DOHH2 (cell line): ENCODE measurements around the gene JARID2.

Experiments used
- H3F3A ChIP-seq: fragments of 200-600 bp; sonication (generic), shearing (Covaris generic); 2 replicates; pipeline ENCODE4 v1.6.0; 2016; ENCODE audit warnings: antibody characterized with exemption, mild to moderate bottlenecking; ENCODE audit not compliant: control insufficient read depth, insufficient read depth
- H3K27ac ChIP-seq: fragments of 200-600 bp; sonication (generic); 2 replicates; pipeline ENCODE4 v1.5.1; 2014; ENCODE audit warnings: low read depth, mild to moderate bottlenecking, low read length, moderate library complexity
- H3K27me3 ChIP-seq: fragments of 200-600 bp; sonication (generic); 2 replicates; pipeline ENCODE4 v1.6.1; 2014; ENCODE audit warnings: mild to moderate bottlenecking, low read length, mixed read lengths; ENCODE audit not compliant: control insufficient read depth
- H3K36me3 ChIP-seq: fragments of 200-600 bp; sonication (generic); 2 replicates; pipeline ENCODE4 v1.6.1; 2014; ENCODE audit warnings: mild to moderate bottlenecking, low read length, moderate library complexity, mixed read lengths; ENCODE audit not compliant: control insufficient read depth
- H3K4me1 ChIP-seq: fragments of 200-600 bp; sonication (generic); 2 replicates; pipeline ENCODE4 v1.6.1; 2014; ENCODE audit warnings: mild to moderate bottlenecking, low read length, mixed read lengths; ENCODE audit not compliant: control insufficient read depth
- H3K4me2 ChIP-seq: fragments of 200-600 bp; sonication (generic); 2 replicates; pipeline ENCODE4 v1.6.0; 2014; ENCODE audit warnings: mild to moderate bottlenecking, low read length, moderate library complexity
- H3K4me3 ChIP-seq: fragments of 200-600 bp; sonication (generic); 2 replicates; pipeline ENCODE4 v1.5.1; 2014; ENCODE audit warnings: mild to moderate bottlenecking, low read length, mixed read lengths
- H3K79me2 ChIP-seq: fragments of 200-600 bp; sonication (generic); 2 replicates; pipeline ENCODE4 v1.6.1; 2014; ENCODE audit warnings: mild to moderate bottlenecking, low read length, mixed read lengths; ENCODE audit not compliant: control insufficient read depth
- H3K9me2 ChIP-seq: fragments of 200-600 bp; sonication (generic); replicated peaks from 2 replicates; pipeline ENCODE4 v1.6.1; 2014; ENCODE audit warnings: mild to moderate bottlenecking, low read length, mixed read lengths; ENCODE audit not compliant: control insufficient read depth
- H3K9me3 ChIP-seq: fragments of 200-600 bp; sonication (generic); 2 replicates; pipeline ENCODE4 v1.6.1; 2014; ENCODE audit warnings: antibody characterized with exemption, low read length, mixed read lengths; ENCODE audit not compliant: control insufficient read depth, insufficient read depth
- H4K20me1 ChIP-seq: fragments of 200-600 bp; sonication (generic); 2 replicates; pipeline ENCODE4 v1.6.0; 2014; ENCODE audit warnings: low read depth, mild to moderate bottlenecking, antibody characterized with exemption, low read length, moderate library complexity; ENCODE audit not compliant: control insufficient read depth, insufficient read depth
- CTCF ChIP-seq: fragments of 200-600 bp; sonication (generic); IDR thresholded peaks from one replicate; pipeline ENCODE4 v1.5.1; 2014; ENCODE audit warnings: antibody characterized with exemption, mild to moderate bottlenecking, low read depth, low read length; ENCODE audit not compliant: poor library complexity, severe bottlenecking
- EZH2phosphoT487 ChIP-seq: fragments of 200-600 bp; sonication (generic); IDR thresholded peaks from 2 replicates; pipeline ENCODE4 v1.6.1; 2017; ENCODE audit warnings: borderline replicate concordance, mild to moderate bottlenecking, antibody characterized with exemption, low read length, moderate library complexity, mixed read lengths

The JARID2 gene

DNA sequence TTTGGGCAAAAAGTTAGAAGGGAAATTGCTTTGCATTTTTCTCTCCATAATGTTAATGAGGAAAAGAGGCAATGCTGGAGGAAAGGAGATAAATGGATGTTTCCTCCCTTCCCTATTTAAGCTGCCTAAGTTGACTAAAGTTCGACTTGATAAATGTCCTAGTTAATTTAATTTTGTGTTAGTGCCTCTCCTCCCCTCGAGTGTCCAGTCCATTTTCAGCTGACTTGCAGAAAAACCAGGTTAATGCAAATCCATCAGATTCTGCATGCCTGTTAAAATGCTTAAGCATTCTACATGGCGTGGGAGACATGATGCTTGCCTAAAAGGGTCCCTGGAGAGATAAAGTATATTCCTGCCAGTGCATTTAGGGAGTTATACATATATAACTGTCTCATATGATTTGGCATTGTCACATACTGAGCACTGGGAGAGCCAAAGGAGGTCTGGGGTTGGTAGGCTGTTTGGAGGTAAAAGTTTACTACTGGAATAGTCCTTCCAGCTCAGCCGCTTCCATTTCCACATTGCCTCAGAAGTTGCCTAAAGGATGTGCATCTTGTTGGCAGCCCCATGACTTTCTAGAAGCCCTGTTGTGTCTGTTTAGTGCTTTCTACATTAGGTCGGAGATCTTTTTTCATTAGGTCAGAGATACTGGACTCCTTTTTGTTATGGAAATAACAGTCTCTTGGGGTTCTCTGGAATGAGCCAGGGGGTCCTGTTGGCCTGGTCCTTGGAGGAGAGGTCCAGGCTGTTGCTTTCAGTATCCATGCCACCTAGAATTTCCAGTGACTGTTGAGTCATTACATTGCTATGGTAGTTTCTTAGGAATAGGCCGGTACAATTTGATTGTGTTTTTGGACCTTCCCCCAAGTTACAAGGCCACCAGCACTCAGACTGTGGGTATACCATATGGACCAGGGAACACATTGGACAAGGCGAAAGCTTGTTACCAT is 30.4 kb downstream of the JARID2 start:
- H3K4me2 ChIP-seq = no peak overlapping the region
- H3K27ac ChIP-seq = no peak overlapping the region
- no peaks in the 10 kb centered on the region for H3F3A ChIP-seq
- no peaks in the 10 kb centered on the region for H3K9me3 ChIP-seq
- H3K36me3 ChIP-seq = no peaks in the 10 kb centered on the region
- no peaks in the 10 kb centered on the region for H3K9me2 ChIP-seq
- H4K20me1 ChIP-seq = peaks cover 8% of the 10 kb centered on the region
- peaks cover 11% of the 10 kb centered on the region for H3K4me1 ChIP-seq
- H3K4me3 ChIP-seq = no peak overlapping the region
- H3K79me2 ChIP-seq = peaks cover 54% of the 10 kb centered on the region
- TF ChIP-seq EZH2phosphoT487 (no peak), CTCF (no peak)
- no peaks in the 10 kb centered on the region for H3K27me3 ChIP-seq

- no peak overlapping the region for H3K4me3 ChIP-seq
- no peaks in the 10 kb centered on the region for H3K36me3 ChIP-seq
- H3K9me3 ChIP-seq = no peaks in the 10 kb centered on the region
- peaks cover 11% of the 10 kb centered on the region for H4K20me1 ChIP-seq
- H3K27me3 ChIP-seq = no peaks in the 10 kb centered on the region
- no peak overlapping the region for H3K4me2 ChIP-seq
- TF ChIP-seq EZH2phosphoT487 (no peak), CTCF (no peak)
- peaks cover 54% of the 10 kb centered on the region for H3K79me2 ChIP-seq
- no peak overlapping the region for H3K27ac ChIP-seq
- H3K4me1 ChIP-seq = peaks cover 20% of the 10 kb centered on the region
- H3F3A ChIP-seq = no peaks in the 10 kb centered on the region
- H3K9me2 ChIP-seq = no peaks in the 10 kb centered on the region
Measured at GRCh38 chr6:15279047-15279661, 33.3 kb downstream of the JARID2 start.

DNA sequence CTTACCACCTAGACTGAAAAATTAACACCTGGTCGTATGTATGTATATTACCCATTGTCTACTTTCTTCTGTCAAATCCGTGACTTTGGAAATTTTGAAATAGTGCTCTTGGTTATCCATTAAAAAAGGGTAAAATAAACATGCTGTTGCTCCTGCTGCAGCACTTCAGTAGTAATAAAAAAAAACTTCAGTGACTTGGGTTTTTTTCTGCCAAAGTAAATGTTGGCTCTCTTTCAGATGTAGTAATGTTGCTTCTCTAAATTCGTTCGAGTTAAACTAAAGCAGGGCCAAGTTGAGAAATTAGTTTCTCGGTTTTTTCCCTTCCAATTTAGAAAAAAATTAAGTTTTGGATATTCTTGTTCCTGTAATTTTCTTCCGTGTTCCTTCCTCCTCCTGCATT is 34.2 kb downstream of the JARID2 start:
- TF ChIP-seq EZH2phosphoT487 (no peak), CTCF (no peak)
- Histone ChIP-seq H3K27me3 (no peaks in the 10 kb centered on the region), H3K9me2 (no peaks in the 10 kb centered on the region), H4K20me1 (peaks cover 5% of the 10 kb centered on the region), H3F3A (no peaks in the 10 kb centered on the region), H3K4me2 (no peak overlapping the region), H3K4me3 (no peak overlapping the region), H3K9me3 (no peaks in the 10 kb centered on the region), H3K27ac (no peak overlapping the region), H3K36me3 (no peaks in the 10 kb centered on the region), H3K4me1 (peaks cover 20% of the 10 kb centered on the region), H3K79me2 (peaks cover 46% of the 10 kb centered on the region)
